Keratinocyte (primary cell): ENCODE results near the gene CDH13. TPM values are rescaled to one million over a fixed set of nuclear protein-coding genes. Genes with fewer than 3 reads are reported as not detected.

ENCODE experiments used
- DNase-seq: peaks from one replicate; pipeline ENCODE4 v3.0.0-alpha.2; 2011; ENCODE audit warnings: low read depth, missing footprints, low spot score
- FAIRE-seq: peaks from 2 replicates; lab custom pipeline; 2011; peaks lifted over from hg19 to GRCh38; lab: Jason Lieb, UNC
- H2AFZ ChIP-seq: 2 replicates; pipeline ENCODE4 v1.6.0; 2012; ENCODE audit warnings: low read length, control low read depth, inconsistent platforms; ENCODE audit not compliant: control insufficient read depth
- H3K27ac ChIP-seq: 2 replicates; pipeline ENCODE4 v1.5.1; 2011; ENCODE audit warnings: low read length; ENCODE audit not compliant: control insufficient read depth, insufficient read depth
- H3K27me3 ChIP-seq: 3 replicates; pipeline ENCODE4 v1.6.0; 2011; ENCODE audit warnings: low read length; ENCODE audit not compliant: control insufficient read depth, insufficient read depth; ENCODE audit errors: extremely low read depth
- H3K36me3 ChIP-seq, 2 experiments: 2 replicates in 1 of 2; 3 replicates in 1 of 2; pipeline ENCODE4 v1.5.1; 2011; ENCODE audit warnings: low read length in 2 of 2, mild to moderate bottlenecking in 1 of 2; ENCODE audit not compliant: control insufficient read depth in 2 of 2, insufficient read depth in 2 of 2; ENCODE audit errors: extremely low read depth in 1 of 2
- H3K4me1 ChIP-seq: 3 replicates; pipeline ENCODE4 v1.5.1; 2011; ENCODE audit warnings: low read length; ENCODE audit not compliant: control insufficient read depth, insufficient read depth; ENCODE audit errors: extremely low read depth
- H3K4me2 ChIP-seq: 3 replicates; pipeline ENCODE4 v1.6.0; 2011; ENCODE audit warnings: low read depth, low read length; ENCODE audit not compliant: control insufficient read depth, insufficient read depth; ENCODE audit errors: extremely low read depth
- H3K4me3 ChIP-seq, 3 experiments: fragments of 200-600 bp in 1 of 3; sonication (generic) in 1 of 3; 2 replicates in 2 of 3; 3 replicates in 1 of 3; pipeline ENCODE4 v1.5.1; 2011 to 2016; ENCODE audit warnings: low read length in 3 of 3, mild to moderate bottlenecking in 3 of 3, control low read depth in 2 of 3, inconsistent platforms in 1 of 3, low read depth in 1 of 3, mixed read lengths in 1 of 3, mixed run types in 1 of 3, moderate library complexity in 1 of 3; ENCODE audit not compliant: control insufficient read depth in 2 of 3, insufficient read depth in 2 of 3; ENCODE audit errors: extremely low read depth in 1 of 3
- H3K79me2 ChIP-seq: 2 replicates; pipeline ENCODE4 v1.6.0; 2012; ENCODE audit warnings: low read length; ENCODE audit not compliant: control insufficient read depth, insufficient read depth
- H3K9ac ChIP-seq: 3 replicates; pipeline ENCODE4 v1.6.0; 2011; ENCODE audit warnings: low read length; ENCODE audit not compliant: control insufficient read depth, insufficient read depth; ENCODE audit errors: extremely low read depth
- H3K9me1 ChIP-seq: 3 replicates; pipeline ENCODE4 v1.6.0; 2011; ENCODE audit warnings: low read length; ENCODE audit not compliant: control insufficient read depth, insufficient read depth; ENCODE audit errors: extremely low read depth
- H3K9me3 ChIP-seq: 2 replicates; pipeline ENCODE4 v1.5.1; 2012; ENCODE audit warnings: low read depth, low read length; ENCODE audit not compliant: control insufficient read depth
- H4K20me1 ChIP-seq: 3 replicates; pipeline ENCODE4 v1.6.0; 2011; ENCODE audit warnings: low read length; ENCODE audit not compliant: control insufficient read depth, insufficient read depth; ENCODE audit errors: extremely low read depth
- CTCF ChIP-seq, 3 experiments: IDR thresholded peaks in 1 of 3; conservative IDR thresholded peaks in 1 of 3; optimal IDR thresholded peaks in 1 of 3; 2 replicates in 2 of 3; 3 replicates in 1 of 3; pipeline versions ENCODE3 to v1.5.1; 2011; ENCODE audit warnings: low read length in 3 of 3, mild to moderate bottlenecking in 3 of 3, moderate library complexity in 2 of 3, control low read depth in 1 of 3, inconsistent platforms in 1 of 3; ENCODE audit not compliant: insufficient read depth in 2 of 3; ENCODE audit errors: extremely low read depth in 1 of 3
- EZH2 ChIP-seq: IDR thresholded peaks from one replicate; pipeline ENCODE4 v1.6.1; 2012; ENCODE audit warnings: inconsistent platforms, mild to moderate bottlenecking, low read length, moderate library complexity
- dilution Hi-C: fragments of 300-500 bp; cut with MboI; formaldehyde crosslinking; loops from one replicate; pipeline ENCODE4 v1.7.0; 2020; ENCODE audit warnings: low sequenced_read_pairs; ENCODE audit not compliant: extremely low pct_ligation_motif_present
- polyA plus RNA-seq, 5 experiments: library from polyadenylated mRNA; depleted of rRNA in 3 of 5; stranded (reverse) in 3 of 5; stranded (forward) in 1 of 5; unstranded in 1 of 5; fragments of >200 nt; gene quantifications; 1 replicate in 1 of 5; 2 replicates in 3 of 5; 3 replicates in 1 of 5; pipeline versions ENCODE4 v1.2.1 to v1.2.3, GENCODE V29; 2011 to 2012; ENCODE audit warnings: missing spikeins in 2 of 5, low read depth in 1 of 5, low replicate concordance in 1 of 5

CDH13 gene
- polyA plus RNA-seq, 1 donor (not counting 4 experiments of a cell fraction or from before 2014, with no cell fraction given): 111 TPM

- H3K27ac ChIP-seq: no peak overlapping the region
- no peaks in the 10 kb centered on the region for H3K9me1 ChIP-seq
- no peak for FAIRE-seq
- no peaks in the 10 kb centered on the region for H3K27me3 ChIP-seq
- H4K20me1 ChIP-seq: no peaks in the 10 kb centered on the region
- no peak for TF ChIP-seq EZH2
- no peak for TF ChIP-seq CTCF (optimal IDR thresholded peaks at IDR 0.05 in 1 of 3, IDR thresholded peaks at IDR 0.05 in 1 of 3, conservative IDR thresholded peaks at IDR 0.05 in 1 of 3; ENCODE audit: extremely low read depth in 1 of 3, insufficient read depth in 2 of 3, low read length in 3 of 3)
- dilution Hi-C loops: no loop called here
- H3K79me2 ChIP-seq: no peaks in the 10 kb centered on the region
- H3K4me1 ChIP-seq: peaks cover 10% of the 10 kb centered on the region
- no peak overlapping the region for H2AFZ ChIP-seq
- H3K9ac ChIP-seq: no peak overlapping the region
- no peak overlapping the region for H3K4me3 ChIP-seq
- no peaks in the 10 kb centered on the region for H3K36me3 ChIP-seq
- no peaks in the 10 kb centered on the region for H3K9me3 ChIP-seq
- H3K4me2 ChIP-seq: no peak overlapping the region
- DNase-seq: no peak
These were observed 417.8 kb downstream of the CDH13 start for GRCh38 chr16:83044589-83044988.

GRCh38 chr16:83045790-83046189, 419.0 kb downstream of the CDH13 start:
- Histone ChIP-seq H3K9me3 (no peaks in the 10 kb centered on the region), H3K9me1 (no peaks in the 10 kb centered on the region), H3K4me3 (no peak overlapping the region), H4K20me1 (no peaks in the 10 kb centered on the region), H3K9ac (no peak overlapping the region), H3K36me3 (no peaks in the 10 kb centered on the region), H3K4me2 (no peak overlapping the region), H3K4me1 (no peaks in the 10 kb centered on the region), H3K27ac (no peak overlapping the region), H3K79me2 (no peaks in the 10 kb centered on the region), H2AFZ (no peak overlapping the region), H3K27me3 (no peaks in the 10 kb centered on the region)
- FAIRE-seq (no peak), DNase-seq (no peak)
- dilution Hi-C loops: no loop called here
- TF ChIP-seq CTCF (optimal IDR thresholded peaks at IDR 0.05 in 1 of 3, IDR thresholded peaks at IDR 0.05 in 1 of 3, conservative IDR thresholded peaks at IDR 0.05 in 1 of 3; ENCODE audit: extremely low read depth in 1 of 3, insufficient read depth in 2 of 3, low read length in 3 of 3) (no peak), EZH2 (no peak)
